K562 (cell line): ENCODE measurements around the gene SRPK3. TPM values are rescaled to one million over a fixed set of nuclear protein-coding genes. Genes with fewer than 3 reads are reported as not detected.

Experiments
- ATAC-seq: fragments of 200-7000 bp; cut with Tn5 transposase; 3 replicates; pipeline ENCODE4 v1.9.1; 2020; ENCODE audit warnings: moderate library complexity
- BruUV-seq: library from RNA; stranded (reverse); fragments of 400-500 nt; replicated peaks from 2 replicates; lab custom pipeline; 2021; lab: Mats Ljungman, UMichigan
- CTCF ChIA-PET: fragments of 300-600 bp; formaldehyde crosslinking; extraction: SDS; loops from one replicate; lab custom pipeline; 2021; ENCODE audit warnings: low intra/inter-chr PET ratio; lab: Yijun Ruan, JAX
- POLR2A ChIA-PET: fragments of 300-600, 350-650 bp; sonication (Branson Sonifier 250); formaldehyde crosslinking; extraction: SDS; loops from one replicate; lab custom pipeline; 2021; ENCODE audit warnings: antibody characterized with exemption, inconsistent platforms; lab: Yijun Ruan, JAX
- DNase-seq, 4 experiments: peaks; one replicate each; pipeline versions ENCODE4 v3.0.0 to v3.0.0-alpha.2; 2011 to 2018; ENCODE audit warnings: low spot score in 3 of 4, mixed read lengths in 3 of 4; ENCODE audit errors: extremely low read depth in 1 of 4
- FAIRE-seq: peaks from 2 replicates; lab custom pipeline; 2011; peaks lifted over from hg19 to GRCh38; lab: Jason Lieb, UNC
- H2AFZ ChIP-seq: 2 replicates; pipeline ENCODE4 v1.6.0; 2011; ENCODE audit warnings: low read depth, low read length, control low read depth, inconsistent platforms
- H3K27ac ChIP-seq: fragments of 200-600 bp; 3 replicates; pipeline ENCODE4 v1.8.0; 2011; ENCODE audit warnings: low read depth, mild to moderate bottlenecking, control low read depth, inconsistent platforms, low read length, moderate library complexity, mixed read lengths; ENCODE audit errors: extremely low read depth
- H3K27me3 ChIP-seq, 2 experiments: fragments of 300-600 bp in 1 of 2; 2 replicates in 1 of 2; 3 replicates in 1 of 2; pipeline versions ENCODE4 v1.6.0 to v1.8.0; 2011; ENCODE audit warnings: inconsistent platforms in 2 of 2, low read length in 2 of 2, mild to moderate bottlenecking in 1 of 2, mixed read lengths in 1 of 2, moderate library complexity in 1 of 2; ENCODE audit not compliant: control insufficient read depth in 2 of 2, insufficient read depth in 2 of 2
- H3K36me3 ChIP-seq: fragments of 300-600 bp; 3 replicates; pipeline ENCODE4 v1.8.0; 2011; ENCODE audit warnings: mild to moderate bottlenecking, low read length, inconsistent platforms; ENCODE audit not compliant: control insufficient read depth, insufficient read depth
- H3K4me1 ChIP-seq, 2 experiments: fragments of 200-600 bp in 1 of 2; replicated peaks in 1 of 2; 2 replicates in 1 of 2; 3 replicates in 1 of 2; pipeline versions ENCODE4 v1.5.1 to v1.8.0; 2011; ENCODE audit warnings: inconsistent platforms in 2 of 2, low read length in 2 of 2, mild to moderate bottlenecking in 1 of 2, mixed read lengths in 1 of 2, moderate library complexity in 1 of 2; ENCODE audit not compliant: control insufficient read depth in 2 of 2, insufficient read depth in 2 of 2
- H3K4me2 ChIP-seq: 2 replicates; pipeline ENCODE4 v1.6.1; 2011; ENCODE audit warnings: low read length, control low read depth, inconsistent platforms, mixed read lengths; ENCODE audit not compliant: insufficient read depth
- H3K4me3 ChIP-seq: fragments of 200-600 bp; sonication (generic), shearing (Covaris generic); 2 replicates; pipeline ENCODE4 v1.5.1; 2016; ENCODE audit warnings: control low read depth, inconsistent platforms
- H3K79me2 ChIP-seq: fragments of 200-600 bp; 3 replicates; pipeline ENCODE4 v1.8.0; 2011; ENCODE audit warnings: low read length, inconsistent platforms; ENCODE audit not compliant: control insufficient read depth, insufficient read depth
- H3K9ac ChIP-seq, 2 experiments: 2 replicates each; pipeline versions ENCODE4 v1.6.0 to v1.6.1; 2011; ENCODE audit warnings: low read depth in 2 of 2, low read length in 2 of 2, control low read depth in 1 of 2, inconsistent platforms in 1 of 2, mild to moderate bottlenecking in 1 of 2, mixed read lengths in 1 of 2; ENCODE audit not compliant: insufficient read depth in 1 of 2
- H3K9me1 ChIP-seq: one replicate; pipeline ENCODE4 v1.6.0; 2011; ENCODE audit warnings: inconsistent platforms, mild to moderate bottlenecking, low read length, moderate library complexity; ENCODE audit not compliant: control insufficient read depth, insufficient read depth
- H3K9me3 ChIP-seq: replicated peaks from 2 replicates; pipeline ENCODE4 v1.5.1; 2011; ENCODE audit warnings: low read depth, low read length, inconsistent platforms; ENCODE audit not compliant: control insufficient read depth, insufficient read depth
- H4K20me1 ChIP-seq: replicated peaks from 2 replicates; pipeline ENCODE4 v1.6.1; 2011; ENCODE audit warnings: low read length, inconsistent platforms, mixed read lengths; ENCODE audit not compliant: control insufficient read depth, insufficient read depth
- CHD7 ChIP-seq: fragments of 200-600 bp; sonication (generic); IDR thresholded peaks from one replicate; pipeline ENCODE4 v1.6.1; 2012; ENCODE audit warnings: mild to moderate bottlenecking, low read depth, low read length, inconsistent platforms
- PTBP1 ChIP-seq: fragments of 200-400 bp; formaldehyde crosslinking; IDR thresholded peaks from 2 replicates; pipeline ENCODE4 v1.6.1; 2017; ENCODE audit warnings: low read depth, low read length
- WGBS: fragments of 100-300 bp; shearing (Covaris generic); methylation state at CpG from one replicate; pipeline ENCODE4 v1.1.6; 2016; ENCODE audit warnings: low coverage, mixed read lengths; ENCODE audit not compliant: insufficient coverage; ENCODE audit errors: missing lambda C conversion rate; 5-methylcytosine and 5-hydroxymethylcytosine counted together
- in situ Hi-C: fragments of 300-500 bp; cut with MboI; formaldehyde crosslinking; loops from 4 replicates; pipeline ENCODE4 v1.15.0; 2018; ENCODE audit warnings: inconsistent platforms, mixed read lengths
- intact Hi-C: fragments of 100-400 bp; cut with micrococcal nuclease; formaldehyde crosslinking; loops from 2 replicates; pipeline ENCODE4 v1.14.2; 2022
- polyA plus RNA-seq, 8 experiments: library from polyadenylated mRNA; depleted of rRNA in 4 of 8; stranded (reverse) in 5 of 8; unstranded in 3 of 8; fragments of >200 nt; fragmentation: Nextera tagmentation in 2 of 8; fragmentation: Illumina TruSeq in 1 of 8; extraction: Ambion mirVana in 2 of 8; extraction: Trizol in 1 of 8; gene quantifications; 2 replicates each; pipeline versions ENCODE4 v1.2.1 to v1.2.3, GENCODE V29; 2011 to 2014; ENCODE audit warnings: inconsistent platforms in 1 of 8, missing spikeins in 1 of 8
- total RNA-seq, 7 experiments: library from RNA; depleted of rRNA in 6 of 7; stranded (reverse); fragments of >200 nt in 6 of 7; fragmentation: Illumina TruSeq in 2 of 7; extraction: Trizol in 2 of 7; gene quantifications; 2 replicates each; pipeline versions ENCODE4 v1.2.1 to v1.2.3, GENCODE V29; 2011 to 2021; ENCODE audit warnings: low replicate concordance in 1 of 7

The SRPK3 gene
- total and polyA plus RNA-seq, 9 of the 15 experiments (the other 6 are each of a cell fraction or from before 2014, with no cell fraction given): 0.01 to 0.09 (median 0.04) TPM; not detected in 2

- H3K79me2 ChIP-seq: peaks cover 40% of the 10 kb centered on the region
- FAIRE-seq: no peak
- peaks cover 71% of the 10 kb centered on the region; the same call in 2 of the 3 replicates for H3K36me3 ChIP-seq
- H3K4me3 ChIP-seq: no peak overlapping the region
- ChIA-PET CTCF (no interaction called here), POLR2A (no interaction called here)
- H3K9me1 ChIP-seq: peaks cover 3% of the 10 kb centered on the region
- in situ Hi-C loops: no loop called here
- no peaks in the 10 kb centered on the region for H3K9me3 ChIP-seq
- H3K4me2 ChIP-seq: no peak overlapping the region
- 92% methylated on average over 2 of the region's 12 CpGs for WGBS
- no peak overlapping the region for H2AFZ ChIP-seq
- no peak overlapping the region for H3K27ac ChIP-seq
- no peak for ATAC-seq
- no peak overlapping the region for H3K9ac ChIP-seq
- H3K27me3 ChIP-seq: no peaks in the 10 kb centered on the region
- no TSS peak for BruUV-seq
- no peaks in the 10 kb centered on the region; the same call in 1 of the 2 replicates for H4K20me1 ChIP-seq
- intact Hi-C loops: no loop called here
- H3K4me1 ChIP-seq: peaks cover 28 to 43% of the 10 kb centered on the region in 2 experiments
- DNase-seq: no peak
- TF ChIP-seq PTBP1 (no peak), CHD7 (no peak)
Observed at GRCh38 chrX:153789654-153790053, 8.8 kb downstream of the SRPK3 start.
